ENCODE data around the gene KMT2E. TPM values are rescaled to one million over a fixed set of nuclear protein-coding genes. Genes with fewer than 3 reads are reported as not detected.

Gene KMT2E
- total RNA-seq, 2 donors from 2014 or later = 83.7 to 102 TPM

GRCh38 chr7:105161366-105161765 is 147.4 kb downstream of the KMT2E start:
- Histone ChIP-seq H3K4me3 (no peak overlapping the region), H3K36me3 (no peaks in the 10 kb centered on the region), H3K4me1 (replicated peaks) (no peaks in the 10 kb centered on the region), H3K27me3 (replicated peaks; ENCODE audit: insufficient read depth) (no peaks in the 10 kb centered on the region), H3K9me3 (no peaks in the 10 kb centered on the region), H3K27ac (no peak overlapping the region)
- TF ChIP-seq POLR2A (IDR thresholded peaks at IDR 0.05) = no peak
- no peak for TF ChIP-seq POLR2AphosphoS5 (IDR thresholded peaks at IDR 0.05)
- no peak for TF ChIP-seq CTCF (IDR thresholded peaks at IDR 0.05)
- intact Hi-C loops (cut with DNase I) = no loop called here
- WGBS = 92% methylated on average over 1 of the region's 1 CpG
- no peak for DNase-seq (ENCODE audit: low spot score)

All from prostate gland (tissue), 2 donors.